AG09309 (cell line): Measurements from ENCODE around the gene SLC13A2.

Experiments used
- DNase-seq: peaks from one replicate; pipeline ENCODE4 v3.0.0-alpha.2; 2010; ENCODE audit warnings: low read depth
- H3K4me3 ChIP-seq: 2 replicates; pipeline ENCODE4 v1.5.1; 2011; ENCODE audit warnings: mild to moderate bottlenecking, low read depth, low read length, moderate library complexity; ENCODE audit not compliant: control insufficient read depth
- TF ChIP-seq, protein P1 (sequence below): IDR thresholded peaks from 2 replicates; pipeline ENCODE4 v1.5.1; 2011; ENCODE audit warnings: mild to moderate bottlenecking, low read depth, low read length, inconsistent platforms; ENCODE audit not compliant: insufficient read depth, control insufficient read depth; ENCODE audit errors: missing control alignments

Gene SLC13A2

DNA sequence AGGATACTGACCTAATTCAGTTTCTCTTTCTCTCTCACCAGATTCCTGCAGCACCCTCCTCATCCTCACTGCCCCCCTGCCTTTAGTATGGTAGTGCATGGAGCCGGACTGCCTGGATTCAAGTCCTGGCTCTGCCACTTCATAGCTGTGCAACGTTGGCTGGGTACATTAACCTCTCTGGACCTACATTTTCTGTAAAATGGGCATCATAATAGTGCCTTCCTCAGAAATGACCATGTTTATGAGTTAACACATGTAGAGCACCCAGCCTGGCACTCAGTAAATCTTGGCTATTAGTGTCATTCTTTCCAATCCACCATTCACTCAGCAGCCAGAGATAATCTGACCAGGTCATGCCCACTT lies 71.7 kb downstream of the SLC13A2 start:
- DNase-seq = no peak
- TF ChIP-seq, protein P1, sequence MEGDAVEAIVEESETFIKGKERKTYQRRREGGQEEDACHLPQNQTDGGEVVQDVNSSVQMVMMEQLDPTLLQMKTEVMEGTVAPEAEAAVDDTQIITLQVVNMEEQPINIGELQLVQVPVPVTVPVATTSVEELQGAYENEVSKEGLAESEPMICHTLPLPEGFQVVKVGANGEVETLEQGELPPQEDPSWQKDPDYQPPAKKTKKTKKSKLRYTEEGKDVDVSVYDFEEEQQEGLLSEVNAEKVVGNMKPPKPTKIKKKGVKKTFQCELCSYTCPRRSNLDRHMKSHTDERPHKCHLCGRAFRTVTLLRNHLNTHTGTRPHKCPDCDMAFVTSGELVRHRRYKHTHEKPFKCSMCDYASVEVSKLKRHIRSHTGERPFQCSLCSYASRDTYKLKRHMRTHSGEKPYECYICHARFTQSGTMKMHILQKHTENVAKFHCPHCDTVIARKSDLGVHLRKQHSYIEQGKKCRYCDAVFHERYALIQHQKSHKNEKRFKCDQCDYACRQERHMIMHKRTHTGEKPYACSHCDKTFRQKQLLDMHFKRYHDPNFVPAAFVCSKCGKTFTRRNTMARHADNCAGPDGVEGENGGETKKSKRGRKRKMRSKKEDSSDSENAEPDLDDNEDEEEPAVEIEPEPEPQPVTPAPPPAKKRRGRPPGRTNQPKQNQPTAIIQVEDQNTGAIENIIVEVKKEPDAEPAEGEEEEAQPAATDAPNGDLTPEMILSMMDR = no peak
- H3K4me3 ChIP-seq = no peak overlapping the region

DNA sequence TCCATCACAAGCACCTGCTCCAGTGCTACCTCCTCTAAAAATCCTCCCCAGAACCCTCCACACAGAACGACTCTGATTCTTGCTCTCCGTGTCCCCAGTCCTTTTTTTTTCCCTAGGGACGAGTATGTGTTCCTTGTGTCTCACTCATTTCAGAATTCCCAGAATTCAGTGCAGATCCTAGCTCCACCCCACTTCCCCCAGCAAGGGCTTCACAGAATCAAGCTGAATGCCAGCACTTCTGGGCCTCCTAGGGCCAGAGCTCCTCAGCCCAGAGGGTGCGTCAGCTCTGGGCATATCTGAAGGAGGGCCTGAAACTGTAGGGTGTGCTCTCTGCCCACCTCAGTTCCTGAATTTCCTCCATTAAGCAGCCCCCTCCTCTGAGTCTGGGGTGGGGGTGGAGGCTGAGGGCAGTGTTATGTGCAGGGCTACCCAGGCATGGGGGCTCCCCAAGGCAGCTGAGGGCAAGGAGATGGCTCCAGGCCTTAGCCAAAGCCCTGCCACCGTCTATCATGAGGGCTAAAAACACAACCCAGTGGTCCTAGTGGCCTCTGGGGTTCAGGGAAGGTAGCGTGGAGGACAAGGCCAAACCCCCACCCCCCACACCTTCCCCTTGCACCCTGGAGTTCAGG lies 72.5 kb downstream of the SLC13A2 start:
- no peak overlapping the region for H3K4me3 ChIP-seq
- DNase-seq = no peak
- TF ChIP-seq, protein P1 = no peak

DNA sequence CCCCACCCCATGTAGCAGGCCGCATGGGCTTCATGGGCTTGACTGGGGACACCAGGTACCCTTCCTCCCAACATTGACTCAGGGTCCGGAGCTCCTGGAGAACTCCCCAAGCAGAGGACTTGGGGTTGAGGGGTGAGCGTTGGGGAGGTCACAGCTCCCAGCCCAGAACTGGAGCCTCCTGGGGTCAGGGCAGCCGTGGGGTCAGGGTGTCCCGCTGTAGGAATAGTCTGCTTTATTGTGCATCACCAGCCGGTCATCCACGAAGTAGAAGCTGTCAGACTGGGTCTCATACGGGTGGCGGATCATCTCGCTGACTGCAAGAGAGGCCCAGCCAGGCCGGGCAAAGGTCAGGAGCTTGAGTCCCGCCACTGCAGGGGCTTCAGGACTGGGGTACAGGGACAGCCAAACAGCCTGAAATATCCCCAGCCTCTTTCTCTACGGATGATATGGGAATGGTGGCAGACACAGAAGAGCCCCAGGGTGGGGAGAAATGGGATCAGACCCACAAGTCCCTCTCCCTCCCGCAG lies 73.7 kb downstream of the SLC13A2 start:
- TF ChIP-seq, protein P1 = no peak
- DNase-seq = no peak
- no peak overlapping the region for H3K4me3 ChIP-seq
